ENCODE results near the gene WFDC11. TPM values are rescaled to one million over a fixed set of nuclear protein-coding genes. Genes with fewer than 3 reads are reported as not detected.

Gene WFDC11
- not detected in 2 replicates for total RNA-seq

DNA sequence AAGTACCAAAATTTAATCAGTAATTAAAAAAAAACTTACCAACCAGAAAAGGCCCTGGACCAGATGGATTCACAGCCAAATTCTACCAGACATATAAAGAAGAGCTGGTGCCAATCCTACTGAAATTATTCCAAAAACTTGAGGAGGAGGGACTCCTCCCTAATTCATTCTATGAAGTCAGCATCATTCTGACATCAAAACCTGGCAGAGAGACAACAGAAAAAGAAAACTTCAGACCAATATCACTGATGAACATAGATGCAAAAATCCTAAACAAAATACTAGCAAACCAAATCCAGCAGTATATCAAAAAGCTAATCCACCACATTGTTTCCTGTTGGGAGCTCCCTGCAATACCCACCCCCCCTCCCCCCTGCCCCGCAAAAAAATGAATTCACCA, at the start of gene WFDC11:
TSS of gene WFDC11 (minus strand) at position 101 of the 400 bp plus-strand sequence. CDS start 19,639 bp downstream, outside the sequence.

DNA sequence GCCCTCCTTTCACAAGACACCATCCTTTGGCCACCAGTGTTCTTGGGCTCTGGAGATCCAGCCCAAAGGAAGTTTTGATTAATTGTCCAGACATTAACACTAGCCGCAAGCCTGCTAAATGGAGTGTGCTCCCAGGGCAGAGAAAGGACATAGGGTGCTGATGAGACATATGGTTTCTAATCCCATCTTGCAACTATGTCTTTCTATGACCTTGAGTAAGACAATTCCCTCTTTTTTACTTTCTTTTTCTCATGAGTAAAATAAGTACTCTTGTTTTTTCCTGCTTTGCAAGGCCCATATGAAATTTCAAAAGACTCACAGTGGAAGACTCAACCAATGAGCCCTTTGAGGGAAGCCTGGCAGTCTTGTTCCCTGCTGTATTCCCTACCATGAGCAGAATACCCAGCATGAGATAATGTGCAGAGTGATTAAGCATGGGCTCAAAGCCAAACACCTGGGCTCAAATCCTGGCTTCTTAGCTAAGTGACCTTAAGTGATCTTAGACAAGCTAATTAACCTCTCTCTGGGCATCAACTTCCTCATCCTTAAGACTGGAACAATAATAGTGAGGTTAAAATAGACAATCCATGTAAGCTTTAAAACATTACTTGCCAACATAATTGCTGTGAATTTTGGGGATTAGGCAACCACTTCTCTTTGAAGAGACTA, 35.1 kb upstream of the WFDC11 start, which contains the start of gene WFDC10B:
TSS of gene WFDC10B (minus strand) at position 51 of the 669 bp plus-strand sequence. CDS start 19,027 bp downstream, outside the sequence.

DNA sequence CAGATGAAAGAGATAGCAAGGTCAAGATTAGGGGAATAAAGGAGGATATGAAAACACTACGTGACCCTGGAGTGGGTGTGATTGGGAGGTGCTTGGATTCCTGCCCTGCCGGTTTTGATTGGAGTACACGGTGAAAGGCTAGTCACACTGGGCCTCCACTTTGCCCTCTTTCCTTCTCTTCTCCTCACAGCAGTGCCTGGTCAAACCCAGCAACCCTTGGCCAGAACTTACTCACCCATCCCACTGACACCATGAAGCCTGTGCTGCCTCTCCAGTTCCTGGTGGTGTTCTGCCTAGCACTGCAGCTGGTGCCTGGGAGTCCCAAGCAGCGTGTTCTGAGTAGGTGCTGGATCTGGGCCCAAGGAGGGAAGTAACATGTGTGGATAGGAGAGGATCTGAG, 31.8 kb upstream of the WFDC11 start, which contains the start of gene WFDC13:
TSS of gene WFDC13 (plus strand) at position 166 of the 400 bp plus-strand sequence. CDS start at position 252, 86 bp downstream.

DNA sequence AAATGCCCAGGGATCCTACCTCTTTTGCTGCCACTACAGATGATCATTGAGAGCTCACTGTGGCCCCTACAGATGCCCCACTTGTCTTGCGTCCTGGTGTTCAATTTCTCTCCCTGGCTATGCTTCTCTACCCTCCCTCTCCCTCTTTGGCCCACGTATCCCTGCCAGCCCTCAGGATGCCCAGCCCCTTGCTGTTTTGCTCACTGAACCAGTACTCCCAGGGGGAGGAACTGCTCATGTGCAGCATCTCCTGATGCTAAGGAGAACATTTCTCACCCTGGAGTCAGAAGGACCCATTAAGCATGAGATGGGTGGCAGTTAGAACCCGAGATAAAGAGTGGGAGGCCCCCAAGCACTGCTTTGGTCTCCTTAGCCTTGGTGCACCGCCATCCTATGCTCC, 38.9 kb downstream of the WFDC11 start, which contains the start of gene WFDC9:
TSS of gene WFDC9 (minus strand) at position 101 of the 400 bp plus-strand sequence. CDS start 21,103 bp downstream, outside the sequence.

DNA sequence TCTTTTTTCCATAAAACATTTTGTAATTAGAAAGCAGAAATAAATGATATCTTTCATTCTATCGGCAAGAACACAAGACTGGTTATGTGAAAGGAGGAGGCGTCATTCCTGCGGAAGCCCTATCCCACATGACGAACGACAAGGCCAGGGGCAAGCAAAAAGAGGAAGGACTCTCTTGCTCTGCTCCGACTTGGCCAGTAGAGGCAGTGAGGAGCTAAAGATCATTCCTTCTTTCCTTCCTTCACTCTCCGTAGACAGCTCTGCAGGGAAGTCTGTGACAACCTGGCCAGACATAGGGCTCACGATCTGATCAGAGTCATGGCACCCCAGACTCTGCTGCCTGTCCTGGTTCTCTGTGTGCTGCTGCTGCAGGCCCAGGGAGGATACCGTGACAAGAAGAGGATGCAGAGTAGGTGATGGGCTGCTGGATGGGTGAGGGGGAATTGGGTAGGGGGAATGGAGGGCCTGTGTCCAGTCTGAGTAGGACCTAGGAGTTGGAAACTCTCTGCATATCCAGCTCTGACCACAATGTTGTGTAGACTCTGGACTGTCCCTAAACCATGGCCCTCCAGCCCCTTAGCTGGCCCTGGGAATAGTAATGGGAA, 40.4 kb downstream of the WFDC11 start, which contains the start of gene WFDC10A:
TSS of gene WFDC10A (plus strand) at position 244 of the 605 bp plus-strand sequence. CDS start at position 319, 75 bp downstream.

Other genes with a start within 250 kb of the WFDC11 start
- gene WFDC2, start 200.5 kb downstream of the WFDC11 start, total RNA-seq, result not detected in 2 replicates
- gene SPINT3, start 154.6 kb downstream of the WFDC11 start, total RNA-seq, result not detected in 2 replicates
- gene WFDC6, start 130.8 kb downstream of the WFDC11 start, total RNA-seq, result not detected in 2 replicates
- not detected in 2 replicates for gene EPPIN, start 122.8 kb downstream of the WFDC11 start, total RNA-seq
- not detected in 2 replicates for gene WFDC8, start 91.0 kb downstream of the WFDC11 start, total RNA-seq
- gene WFDC10A, start 40.5 kb downstream of the WFDC11 start, total RNA-seq, result not detected in 2 replicates
- not detected in 2 replicates for gene WFDC9, start 39.0 kb downstream of the WFDC11 start, total RNA-seq
- gene WFDC13, start 31.8 kb upstream of the WFDC11 start, total RNA-seq, result not detected in 2 replicates
- not detected in 2 replicates for gene WFDC10B, start 34.8 kb upstream of the WFDC11 start, total RNA-seq
- gene SPINT4, start 52.1 kb upstream of the WFDC11 start, total RNA-seq, result not detected in 2 replicates
- gene WFDC3, start 121.6 kb upstream of the WFDC11 start, total RNA-seq, result 0.65 TPM in 1 of 2 replicates, not detected in the other
- gene DNTTIP1, start 121.7 kb upstream of the WFDC11 start, total RNA-seq, result 17.2 and 19.8 TPM in 2 replicates
- gene UBE2C, start 142.4 kb upstream of the WFDC11 start, total RNA-seq, result 21.4 and 41.3 TPM in 2 replicates
- gene TNNC2, start 157.1 kb upstream of the WFDC11 start, total RNA-seq, result not detected in 2 replicates
- 22.4 and 32.5 TPM in 2 replicates for gene SNX21, start 163.6 kb upstream of the WFDC11 start, total RNA-seq
- 31.5 and 33.6 TPM in 2 replicates for gene ACOT8, start 187.2 kb upstream of the WFDC11 start, total RNA-seq
- 5.9 and 6.2 TPM in 2 replicates for gene ZSWIM3, start 187.4 kb upstream of the WFDC11 start, total RNA-seq
- gene ZSWIM1, start 211.0 kb upstream of the WFDC11 start, total RNA-seq, result 2.0 and 3.2 TPM in 2 replicates
- 0.61 and 0.97 TPM in 2 replicates for gene SPATA25, start 217.4 kb upstream of the WFDC11 start, total RNA-seq
- gene NEURL2, start 221.0 kb upstream of the WFDC11 start, total RNA-seq, result 2.6 TPM in 2 replicates
- gene CTSA, start 221.1 kb upstream of the WFDC11 start, total RNA-seq, result 25.4 and 26.0 TPM in 2 replicates
- 10.6 and 13.6 TPM in 2 replicates for gene PLTP, start 241.9 kb upstream of the WFDC11 start, total RNA-seq

All from epithelial cell of umbilical artery (primary cell).